ENCODE results near the gene IL20RA.

DNA sequence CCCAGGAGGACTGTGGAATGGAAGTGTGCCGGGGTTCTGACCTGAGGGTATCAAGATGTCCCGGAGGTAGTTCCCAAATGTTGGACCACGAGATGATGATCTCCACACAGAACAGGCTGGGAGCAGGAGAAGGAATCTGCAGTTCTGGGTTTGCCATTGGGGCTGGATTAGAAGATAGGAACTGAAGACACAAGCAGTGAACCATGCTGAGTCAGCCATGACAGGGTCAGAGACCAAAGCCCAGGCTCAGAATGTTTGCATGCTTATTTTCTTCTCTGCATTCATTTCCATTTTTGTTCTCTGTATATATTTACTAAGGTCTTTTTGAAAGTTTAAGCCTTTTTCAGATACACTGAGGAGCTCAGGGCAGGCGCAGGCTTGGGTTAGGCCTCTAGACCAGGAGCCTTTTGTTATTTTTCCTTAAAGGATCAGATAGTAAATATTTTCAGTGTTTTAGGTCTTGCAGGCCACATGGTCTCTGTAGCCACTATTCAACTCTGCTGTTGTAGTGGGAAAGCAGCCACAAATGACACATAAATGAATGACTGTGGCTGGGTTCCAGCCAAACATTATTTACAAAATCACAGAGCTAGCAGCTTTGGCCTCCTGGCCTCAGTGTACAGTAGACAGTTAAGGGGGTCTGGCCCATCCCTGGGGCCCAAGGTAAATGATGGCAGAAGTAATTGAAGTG is 94.2 kb downstream of the IL20RA start:
- TF ChIP-seq, protein P1, sequence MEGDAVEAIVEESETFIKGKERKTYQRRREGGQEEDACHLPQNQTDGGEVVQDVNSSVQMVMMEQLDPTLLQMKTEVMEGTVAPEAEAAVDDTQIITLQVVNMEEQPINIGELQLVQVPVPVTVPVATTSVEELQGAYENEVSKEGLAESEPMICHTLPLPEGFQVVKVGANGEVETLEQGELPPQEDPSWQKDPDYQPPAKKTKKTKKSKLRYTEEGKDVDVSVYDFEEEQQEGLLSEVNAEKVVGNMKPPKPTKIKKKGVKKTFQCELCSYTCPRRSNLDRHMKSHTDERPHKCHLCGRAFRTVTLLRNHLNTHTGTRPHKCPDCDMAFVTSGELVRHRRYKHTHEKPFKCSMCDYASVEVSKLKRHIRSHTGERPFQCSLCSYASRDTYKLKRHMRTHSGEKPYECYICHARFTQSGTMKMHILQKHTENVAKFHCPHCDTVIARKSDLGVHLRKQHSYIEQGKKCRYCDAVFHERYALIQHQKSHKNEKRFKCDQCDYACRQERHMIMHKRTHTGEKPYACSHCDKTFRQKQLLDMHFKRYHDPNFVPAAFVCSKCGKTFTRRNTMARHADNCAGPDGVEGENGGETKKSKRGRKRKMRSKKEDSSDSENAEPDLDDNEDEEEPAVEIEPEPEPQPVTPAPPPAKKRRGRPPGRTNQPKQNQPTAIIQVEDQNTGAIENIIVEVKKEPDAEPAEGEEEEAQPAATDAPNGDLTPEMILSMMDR (IDR thresholded peaks at IDR 0.05; ENCODE audit: low read depth, low read length, missing input control), result no peak
- TF ChIP-seq, protein P2, sequence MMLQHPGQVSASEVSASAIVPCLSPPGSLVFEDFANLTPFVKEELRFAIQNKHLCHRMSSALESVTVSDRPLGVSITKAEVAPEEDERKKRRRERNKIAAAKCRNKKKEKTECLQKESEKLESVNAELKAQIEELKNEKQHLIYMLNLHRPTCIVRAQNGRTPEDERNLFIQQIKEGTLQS (IDR thresholded peaks at IDR 0.05), result no peak
- TF ChIP-seq JUND (IDR thresholded peaks at IDR 0.05) (no peak), GABPA (IDR thresholded peaks at IDR 0.05 in 1 of 2, conservative IDR thresholded peaks at IDR 0.05 in 1 of 2) (no peak), EGR1 (IDR thresholded peaks at IDR 0.05; ENCODE audit: low read depth in 2 of 2) (no peak), YY1 (IDR thresholded peaks at IDR 0.05) (no peak), TAF1 (conservative IDR thresholded peaks at IDR 0.05) (no peak)
- TF ChIP-seq, protein P3, sequence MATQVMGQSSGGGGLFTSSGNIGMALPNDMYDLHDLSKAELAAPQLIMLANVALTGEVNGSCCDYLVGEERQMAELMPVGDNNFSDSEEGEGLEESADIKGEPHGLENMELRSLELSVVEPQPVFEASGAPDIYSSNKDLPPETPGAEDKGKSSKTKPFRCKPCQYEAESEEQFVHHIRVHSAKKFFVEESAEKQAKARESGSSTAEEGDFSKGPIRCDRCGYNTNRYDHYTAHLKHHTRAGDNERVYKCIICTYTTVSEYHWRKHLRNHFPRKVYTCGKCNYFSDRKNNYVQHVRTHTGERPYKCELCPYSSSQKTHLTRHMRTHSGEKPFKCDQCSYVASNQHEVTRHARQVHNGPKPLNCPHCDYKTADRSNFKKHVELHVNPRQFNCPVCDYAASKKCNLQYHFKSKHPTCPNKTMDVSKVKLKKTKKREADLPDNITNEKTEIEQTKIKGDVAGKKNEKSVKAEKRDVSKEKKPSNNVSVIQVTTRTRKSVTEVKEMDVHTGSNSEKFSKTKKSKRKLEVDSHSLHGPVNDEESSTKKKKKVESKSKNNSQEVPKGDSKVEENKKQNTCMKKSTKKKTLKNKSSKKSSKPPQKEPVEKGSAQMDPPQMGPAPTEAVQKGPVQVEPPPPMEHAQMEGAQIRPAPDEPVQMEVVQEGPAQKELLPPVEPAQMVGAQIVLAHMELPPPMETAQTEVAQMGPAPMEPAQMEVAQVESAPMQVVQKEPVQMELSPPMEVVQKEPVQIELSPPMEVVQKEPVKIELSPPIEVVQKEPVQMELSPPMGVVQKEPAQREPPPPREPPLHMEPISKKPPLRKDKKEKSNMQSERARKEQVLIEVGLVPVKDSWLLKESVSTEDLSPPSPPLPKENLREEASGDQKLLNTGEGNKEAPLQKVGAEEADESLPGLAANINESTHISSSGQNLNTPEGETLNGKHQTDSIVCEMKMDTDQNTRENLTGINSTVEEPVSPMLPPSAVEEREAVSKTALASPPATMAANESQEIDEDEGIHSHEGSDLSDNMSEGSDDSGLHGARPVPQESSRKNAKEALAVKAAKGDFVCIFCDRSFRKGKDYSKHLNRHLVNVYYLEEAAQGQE (IDR thresholded peaks at IDR 0.05), result no peak
- TF ChIP-seq, protein P4, sequence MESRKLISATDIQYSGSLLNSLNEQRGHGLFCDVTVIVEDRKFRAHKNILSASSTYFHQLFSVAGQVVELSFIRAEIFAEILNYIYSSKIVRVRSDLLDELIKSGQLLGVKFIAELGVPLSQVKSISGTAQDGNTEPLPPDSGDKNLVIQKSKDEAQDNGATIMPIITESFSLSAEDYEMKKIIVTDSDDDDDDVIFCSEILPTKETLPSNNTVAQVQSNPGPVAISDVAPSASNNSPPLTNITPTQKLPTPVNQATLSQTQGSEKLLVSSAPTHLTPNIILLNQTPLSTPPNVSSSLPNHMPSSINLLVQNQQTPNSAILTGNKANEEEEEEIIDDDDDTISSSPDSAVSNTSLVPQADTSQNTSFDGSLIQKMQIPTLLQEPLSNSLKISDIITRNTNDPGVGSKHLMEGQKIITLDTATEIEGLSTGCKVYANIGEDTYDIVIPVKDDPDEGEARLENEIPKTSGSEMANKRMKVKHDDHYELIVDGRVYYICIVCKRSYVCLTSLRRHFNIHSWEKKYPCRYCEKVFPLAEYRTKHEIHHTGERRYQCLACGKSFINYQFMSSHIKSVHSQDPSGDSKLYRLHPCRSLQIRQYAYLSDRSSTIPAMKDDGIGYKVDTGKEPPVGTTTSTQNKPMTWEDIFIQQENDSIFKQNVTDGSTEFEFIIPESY (IDR thresholded peaks at IDR 0.05), result no peak
- TF ChIP-seq, protein P5, sequence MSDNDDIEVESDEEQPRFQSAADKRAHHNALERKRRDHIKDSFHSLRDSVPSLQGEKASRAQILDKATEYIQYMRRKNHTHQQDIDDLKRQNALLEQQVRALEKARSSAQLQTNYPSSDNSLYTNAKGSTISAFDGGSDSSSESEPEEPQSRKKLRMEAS (IDR thresholded peaks at IDR 0.05), result no peak

Measured in liver (tissue), 3 donors.